Germinal center (tissue), 1 donor: ENCODE data around the gene MYO5A.
"Not testable (repeated sequence)": the region's sequence is repeated elsewhere in the genome, so short reads cannot be mapped to it uniquely, and the experiment has no call there.

Source experiments
- DNase-seq: peaks from one replicate; pipeline ENCODE4 v3.0.0; 2012; ENCODE audit warnings: mixed read lengths, low spot score

The MYO5A gene

DNA sequence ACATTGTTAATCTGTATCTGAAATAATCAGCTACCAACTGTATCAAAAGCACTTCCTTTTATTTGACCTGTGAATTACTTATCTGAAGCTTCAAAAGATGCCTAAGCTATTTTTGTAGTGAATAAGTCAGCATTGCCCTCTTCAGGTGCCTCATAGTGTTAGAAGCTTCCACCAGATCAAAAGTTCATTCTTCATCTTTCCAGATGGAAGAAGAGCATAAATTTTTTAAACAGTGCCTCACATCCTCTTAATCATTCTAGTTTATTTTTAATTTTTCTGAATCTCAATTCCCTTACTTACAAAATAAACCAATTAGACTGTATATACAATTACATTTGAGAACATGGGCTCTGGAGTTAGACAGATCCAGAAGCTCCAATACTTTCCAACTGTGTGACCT is 65.0 kb downstream of the MYO5A start:
- DNase-seq = no peak

DNA sequence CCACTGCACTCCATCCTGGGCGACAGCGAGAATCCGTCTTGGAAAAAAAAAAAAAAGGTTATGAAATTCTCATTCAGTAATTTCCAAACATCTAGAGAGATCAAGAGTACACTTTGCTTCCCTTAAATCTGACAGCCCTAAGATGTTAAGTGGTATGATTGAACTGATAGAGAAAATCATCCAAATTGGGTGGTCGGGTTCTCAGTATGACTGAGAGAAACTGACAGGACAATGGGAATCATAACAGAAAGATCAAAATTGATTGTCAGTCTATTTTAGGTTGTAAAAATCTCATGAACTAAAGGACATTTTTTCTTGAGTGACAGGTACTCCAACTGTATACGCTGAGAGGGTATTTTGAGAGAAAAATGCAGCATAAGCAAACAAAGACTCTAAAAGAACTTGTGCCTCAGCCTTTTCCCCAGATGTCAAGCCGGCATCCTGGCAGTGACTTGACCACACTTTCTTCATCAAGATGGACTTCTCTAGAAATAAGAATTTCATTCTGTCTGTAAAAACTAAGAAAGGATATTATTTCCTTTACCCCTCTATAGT is 65.8 kb downstream of the MYO5A start:
- no peak for DNase-seq

DNA sequence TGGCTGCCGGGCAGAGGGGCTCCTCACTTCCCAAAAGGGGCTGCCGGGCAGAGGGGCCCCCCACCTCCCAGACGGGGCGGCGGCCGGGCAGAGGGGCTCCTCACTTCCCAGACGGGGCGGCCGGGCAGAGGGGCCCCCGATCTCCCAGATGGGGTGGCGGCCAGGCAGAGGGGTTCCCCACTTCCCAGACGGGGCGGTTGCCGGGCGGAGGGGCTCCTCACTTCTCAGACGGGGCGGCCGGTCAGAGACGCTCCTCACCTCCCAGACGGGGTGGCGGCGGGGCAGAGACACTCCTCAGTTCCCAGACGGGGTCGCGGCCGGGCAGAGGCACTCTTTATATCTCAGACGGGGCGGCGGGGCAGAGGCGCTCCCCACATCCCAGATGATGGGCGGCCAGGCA is 69.0 kb downstream of the MYO5A start:
- DNase-seq = not testable (repeated sequence)

DNA sequence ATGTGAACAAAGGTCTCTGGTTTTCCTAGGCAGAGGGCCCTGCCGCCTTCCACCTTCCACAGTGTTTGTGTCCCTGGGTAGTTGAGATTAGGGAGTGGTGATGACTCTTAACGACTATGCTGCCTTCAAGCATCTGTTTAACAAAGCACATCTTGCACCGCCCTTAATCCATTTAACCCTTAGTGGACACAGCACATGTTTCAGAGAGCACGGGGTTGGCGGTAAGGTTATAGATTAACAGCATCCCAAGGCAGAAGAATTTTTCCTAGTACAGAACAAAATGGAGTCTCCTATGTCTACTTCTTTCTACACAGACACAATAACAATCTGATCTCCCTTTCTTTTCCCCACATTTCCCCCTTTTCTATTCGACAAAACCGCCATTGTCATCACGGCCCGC is 69.4 kb downstream of the MYO5A start:
- not testable (repeated sequence) for DNase-seq

DNA sequence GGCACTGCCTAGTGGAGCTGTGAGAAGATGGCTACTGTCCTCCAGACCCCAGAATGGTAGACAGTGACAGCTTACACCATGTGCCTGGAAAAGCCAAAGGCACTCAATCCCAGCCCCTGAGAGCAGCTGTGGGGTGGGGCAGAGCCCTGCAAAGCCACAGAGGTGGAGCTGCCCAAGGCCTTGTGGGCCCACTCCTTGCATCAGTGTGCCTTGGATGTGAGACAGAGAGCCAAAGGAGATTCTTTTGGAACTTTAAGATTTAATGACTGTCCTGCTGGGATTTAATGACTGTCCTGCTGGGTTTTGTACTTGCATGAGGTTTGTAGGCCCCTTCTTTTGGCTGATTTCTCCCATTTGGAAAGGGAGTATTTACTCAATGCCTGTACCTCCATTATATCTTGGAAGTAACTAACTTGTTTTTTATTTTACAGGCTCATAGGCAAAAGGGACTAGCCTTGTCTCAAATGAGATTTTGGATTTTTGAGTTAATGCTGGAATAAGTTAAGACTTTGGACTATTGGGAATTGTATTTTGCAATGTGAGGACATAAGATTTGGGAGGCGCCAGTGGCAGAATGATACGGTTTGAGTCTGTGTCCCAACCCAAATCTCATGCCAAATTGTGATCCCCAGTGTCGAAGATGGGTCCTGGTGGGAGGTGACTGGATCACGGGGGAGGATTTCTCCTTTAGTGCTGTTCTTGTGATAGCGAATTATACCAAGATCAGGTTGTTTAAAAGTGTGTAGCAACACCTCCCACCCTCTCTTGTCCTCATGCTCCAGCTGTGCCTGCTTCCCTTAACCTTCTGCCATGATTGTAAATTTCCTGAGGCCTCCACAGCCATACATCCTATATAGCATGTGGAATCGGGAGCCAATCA is 80.4 kb downstream of the MYO5A start:
- no peak for DNase-seq

DNA sequence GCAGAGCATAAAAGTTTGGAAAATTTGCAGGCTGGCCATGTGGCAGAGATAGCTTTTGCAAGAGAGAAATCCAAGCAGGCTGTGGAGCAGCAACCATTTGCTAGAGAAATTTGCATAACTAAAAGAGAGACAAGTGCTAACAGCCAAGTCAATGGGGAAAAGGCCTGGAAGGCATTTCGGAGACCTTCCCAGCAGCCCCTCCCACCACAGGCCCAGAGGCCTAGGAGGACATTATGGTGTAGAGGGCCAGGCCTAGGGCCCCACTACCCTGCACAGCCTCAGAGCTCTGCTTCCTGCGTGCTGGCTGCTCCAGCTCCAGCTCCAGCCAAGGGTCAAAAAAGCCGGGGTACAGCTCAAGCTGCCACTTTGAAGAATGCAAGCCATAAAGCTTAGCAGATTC is 82.7 kb downstream of the MYO5A start:
- no peak for DNase-seq

DNA sequence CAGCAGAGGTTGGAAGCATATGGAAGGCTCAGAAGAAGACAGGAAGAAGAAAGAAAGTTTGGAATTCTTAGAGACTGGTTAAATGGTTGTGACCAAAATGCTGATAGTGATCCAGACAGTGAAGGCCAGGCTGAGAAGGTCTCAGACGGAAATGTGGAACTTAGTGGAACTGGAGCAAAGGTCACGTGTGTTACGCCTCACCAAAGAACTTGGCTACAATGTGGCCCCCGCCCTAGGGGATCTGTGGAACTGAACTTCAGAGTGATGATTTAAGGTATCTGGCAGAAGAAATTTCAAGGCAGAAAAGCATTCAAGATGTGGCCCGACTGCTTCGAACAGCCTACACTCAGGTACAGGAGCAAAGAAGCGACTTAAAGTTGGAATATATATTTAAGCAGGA is 83.1 kb downstream of the MYO5A start:
- DNase-seq = no peak

DNA sequence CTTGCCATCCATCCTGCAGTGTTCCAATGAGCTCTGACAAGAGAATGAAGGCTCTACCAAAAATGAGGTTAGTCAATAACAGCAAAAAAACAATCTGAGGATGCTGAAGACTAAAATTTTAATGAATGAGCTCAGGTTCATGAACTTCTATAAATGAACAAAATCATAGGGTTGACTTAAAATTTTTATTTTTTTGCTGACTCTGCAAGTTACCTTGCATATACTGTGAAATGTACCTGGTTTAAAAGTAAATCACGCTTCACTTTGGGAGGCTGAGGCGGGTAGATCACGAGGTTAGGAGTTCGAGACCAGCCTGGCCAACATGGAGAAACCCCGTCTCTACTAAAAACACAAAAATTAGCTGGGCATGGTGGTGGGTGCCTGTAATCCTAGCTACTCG is 85.5 kb downstream of the MYO5A start:
- not testable (repeated sequence) for DNase-seq

DNA sequence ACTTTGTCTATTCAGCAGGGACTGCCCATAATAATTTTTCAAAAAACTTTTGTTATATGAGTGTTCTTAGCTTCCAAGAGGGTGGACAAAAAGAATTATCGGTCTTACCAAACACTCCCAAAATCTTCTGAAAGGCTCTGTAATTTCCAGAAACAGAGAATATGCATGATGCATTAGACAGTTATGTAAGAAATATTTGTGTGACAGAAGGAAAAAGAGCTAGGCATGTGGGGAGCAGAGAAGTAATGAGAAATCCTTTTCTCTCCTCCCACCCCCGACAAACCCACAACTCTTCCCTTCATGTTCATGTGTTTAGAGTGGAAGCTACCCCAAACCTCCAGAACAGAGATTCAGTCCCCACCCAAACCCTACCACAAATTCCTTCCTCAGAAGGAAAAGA is 86.8 kb downstream of the MYO5A start:
- DNase-seq = no peak

DNA sequence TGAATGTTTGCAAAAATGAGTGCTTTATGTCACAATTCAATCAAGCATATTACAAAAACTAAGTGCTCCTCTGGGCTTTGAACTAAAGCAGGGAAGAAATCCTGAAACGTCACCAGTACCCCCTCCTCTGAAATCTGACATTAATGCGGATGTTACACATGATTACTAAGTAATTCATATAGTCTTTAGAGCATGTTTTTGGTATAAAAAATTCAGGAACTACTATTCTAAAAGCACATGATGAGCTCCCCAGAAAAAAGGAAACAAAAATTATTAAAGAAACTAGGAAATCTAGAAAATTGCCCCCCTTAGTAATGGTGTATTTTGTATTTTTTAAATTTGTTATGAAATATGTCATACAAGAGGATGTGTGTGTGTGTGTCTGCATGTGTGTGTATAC is 87.7 kb downstream of the MYO5A start:
- DNase-seq = no peak

DNA sequence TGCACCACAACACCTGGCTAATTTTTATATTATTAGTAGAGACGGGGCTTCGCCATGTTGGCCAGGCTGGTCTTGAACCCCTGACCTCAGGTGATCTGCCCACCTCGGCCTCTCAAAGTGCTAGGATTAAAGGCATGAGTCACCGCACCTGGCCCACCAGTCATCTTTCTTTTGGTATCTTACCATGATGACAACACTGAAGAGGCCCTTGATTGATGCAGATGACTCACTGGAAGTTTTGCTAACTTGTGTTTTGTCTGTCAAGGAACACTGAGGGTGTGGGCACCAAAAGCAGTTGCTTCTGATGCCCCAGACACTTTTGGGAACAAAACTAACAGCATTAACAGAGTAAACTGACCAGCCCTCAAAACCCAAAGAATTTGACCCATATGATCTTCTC is 88.3 kb downstream of the MYO5A start:
- no peak for DNase-seq

DNA sequence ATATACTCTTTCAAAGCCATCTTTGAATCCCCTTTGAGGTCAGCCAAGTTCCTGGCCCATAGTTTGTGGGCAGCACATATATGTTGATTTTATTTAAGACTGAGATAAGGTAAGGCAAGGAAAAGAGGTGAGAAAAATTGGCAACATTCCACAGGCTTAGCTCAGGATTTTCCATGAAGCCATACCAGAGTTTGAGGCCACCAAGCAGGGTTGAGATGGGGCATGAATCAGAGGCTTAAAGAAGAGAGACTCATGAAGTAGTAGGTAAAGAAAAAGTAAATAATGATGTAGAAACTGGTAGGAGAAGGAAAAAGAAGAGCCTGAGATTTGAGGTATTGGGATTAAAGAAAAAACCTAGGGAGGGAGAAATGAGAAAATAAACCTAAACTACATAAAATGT is 89.2 kb downstream of the MYO5A start:
- DNase-seq = no peak

DNA sequence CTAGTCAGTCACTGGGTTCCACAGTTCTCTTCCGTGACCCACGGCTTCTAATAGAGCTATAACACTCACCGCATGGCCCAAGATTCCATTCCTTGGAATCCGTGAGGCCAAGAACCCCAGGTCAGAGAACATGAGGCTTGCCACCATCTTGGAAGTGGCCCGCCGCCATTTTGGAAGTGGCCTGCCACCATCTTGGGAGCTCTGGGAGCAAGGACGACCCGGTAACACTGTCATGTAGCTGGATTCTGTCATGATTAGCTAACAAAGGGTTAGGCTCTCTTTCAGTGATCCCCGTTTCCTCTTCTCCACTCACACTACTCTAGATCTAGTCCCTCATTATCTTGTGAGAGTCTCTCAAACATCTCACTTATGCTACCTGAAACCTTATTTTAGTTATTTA is 89.6 kb downstream of the MYO5A start:
- not testable (repeated sequence) for DNase-seq

DNA sequence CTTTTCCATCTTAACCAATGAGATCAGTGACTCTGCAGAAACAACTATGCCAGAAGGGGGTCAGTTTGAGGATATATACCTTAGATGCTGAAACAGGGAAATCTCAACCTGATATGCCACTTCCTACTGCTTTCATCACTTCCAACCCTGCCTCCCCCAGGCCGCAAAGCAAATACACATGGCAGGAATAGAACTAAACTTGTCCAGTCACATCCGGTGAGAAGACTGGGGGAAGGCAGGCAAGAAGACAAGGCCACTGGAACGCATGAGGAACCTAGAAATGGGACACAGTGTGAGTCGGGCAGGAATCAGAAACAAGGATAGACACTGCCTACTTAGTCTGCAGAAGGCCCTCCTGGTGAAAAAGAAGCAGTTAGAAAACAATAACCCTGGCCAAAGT is 90.6 kb downstream of the MYO5A start:
- DNase-seq = no peak

DNA sequence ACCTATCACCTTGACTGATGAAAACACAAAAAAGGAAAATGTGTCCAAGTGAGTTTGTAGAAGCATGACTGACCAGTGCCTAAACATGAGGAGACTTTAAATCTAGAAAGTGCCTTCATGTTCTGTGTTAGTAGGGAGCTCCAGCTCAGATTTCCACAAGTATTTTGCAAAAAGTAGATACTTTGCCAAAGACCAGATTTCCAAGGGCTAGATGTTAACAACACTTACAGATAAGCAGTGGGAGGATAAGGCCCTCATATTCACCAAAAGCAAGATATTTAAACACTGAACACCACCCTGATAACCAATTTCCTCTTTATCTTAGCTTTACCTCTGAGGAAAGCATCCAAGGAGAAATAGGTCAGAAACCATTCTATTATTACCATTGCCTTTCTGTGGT is 91.0 kb downstream of the MYO5A start:
- no peak for DNase-seq

DNA sequence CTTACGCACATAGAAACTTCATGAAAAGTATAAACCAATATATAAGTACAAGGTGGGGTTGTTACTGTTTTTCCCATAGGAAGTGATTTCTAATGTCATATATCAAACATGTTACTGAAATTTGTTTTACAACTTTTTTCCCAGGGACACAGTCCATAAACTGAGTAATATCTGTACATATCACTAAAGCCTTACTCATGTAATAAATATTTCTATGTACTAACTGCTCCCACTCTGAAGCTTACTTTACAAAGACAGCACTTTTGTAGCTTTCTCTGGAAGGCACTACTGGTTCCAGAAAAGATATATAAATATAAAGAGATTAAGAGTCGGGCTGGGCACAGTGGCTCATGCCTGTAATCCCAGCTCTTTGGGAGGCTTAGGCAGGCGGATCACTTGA is 91.7 kb downstream of the MYO5A start:
- no peak for DNase-seq

DNA sequence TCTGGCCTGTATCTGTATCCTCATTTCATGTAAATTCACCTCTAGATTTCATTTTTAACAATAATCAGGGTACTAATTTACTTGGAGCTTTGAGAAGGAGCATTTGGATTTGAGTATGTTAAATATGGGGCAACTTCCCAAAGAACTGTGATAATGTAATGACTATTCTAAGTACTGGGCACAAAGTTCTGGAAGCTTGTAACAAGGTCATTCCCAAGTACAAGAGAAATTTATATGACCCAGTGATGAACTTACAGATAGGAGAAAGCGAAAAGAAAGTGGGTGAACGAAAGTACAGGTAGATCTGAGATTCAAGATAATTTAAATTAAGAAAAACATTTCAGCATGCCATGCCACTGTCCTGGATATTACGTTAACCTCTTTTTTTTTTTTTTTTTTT is 93.8 kb downstream of the MYO5A start:
- no peak for DNase-seq

DNA sequence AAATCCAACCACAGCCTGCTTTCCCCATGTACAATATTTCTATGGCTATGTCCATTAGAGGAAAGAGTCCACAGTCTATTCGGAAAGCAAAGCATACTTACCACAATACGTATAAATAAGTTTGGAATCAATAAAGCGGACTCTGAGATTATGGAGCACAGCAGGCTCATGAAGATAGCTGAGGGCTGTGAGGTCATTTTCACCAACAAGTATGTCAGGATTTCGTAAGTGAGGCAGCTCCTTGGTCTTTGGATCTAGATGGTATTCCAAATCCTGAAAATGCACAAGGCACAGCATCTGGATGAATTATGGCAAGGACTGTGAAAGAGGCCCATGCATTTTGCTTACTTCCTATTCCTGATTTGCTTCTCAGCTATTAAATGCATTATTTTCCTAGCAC is 100.4 kb downstream of the MYO5A start:
- no peak for DNase-seq

DNA sequence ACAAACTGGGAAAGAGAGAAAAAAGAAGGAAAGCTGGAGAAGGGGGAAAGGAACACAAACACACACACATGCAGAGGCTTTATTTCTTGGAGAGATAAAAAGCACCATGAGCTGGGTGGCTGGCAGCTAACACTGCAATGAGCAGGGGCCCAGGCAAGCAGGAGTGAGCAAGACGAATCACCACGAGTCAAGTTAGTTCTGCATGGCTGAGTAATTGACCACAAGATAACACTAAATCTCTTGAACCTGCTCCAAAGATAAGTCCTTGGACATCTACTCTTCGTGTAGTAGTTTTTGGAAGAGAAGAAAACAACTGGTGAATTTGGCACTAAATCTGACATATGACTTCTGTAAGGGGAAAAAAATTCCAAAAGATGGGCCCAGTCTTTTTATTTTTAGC is 100.9 kb downstream of the MYO5A start:
- no peak for DNase-seq

DNA sequence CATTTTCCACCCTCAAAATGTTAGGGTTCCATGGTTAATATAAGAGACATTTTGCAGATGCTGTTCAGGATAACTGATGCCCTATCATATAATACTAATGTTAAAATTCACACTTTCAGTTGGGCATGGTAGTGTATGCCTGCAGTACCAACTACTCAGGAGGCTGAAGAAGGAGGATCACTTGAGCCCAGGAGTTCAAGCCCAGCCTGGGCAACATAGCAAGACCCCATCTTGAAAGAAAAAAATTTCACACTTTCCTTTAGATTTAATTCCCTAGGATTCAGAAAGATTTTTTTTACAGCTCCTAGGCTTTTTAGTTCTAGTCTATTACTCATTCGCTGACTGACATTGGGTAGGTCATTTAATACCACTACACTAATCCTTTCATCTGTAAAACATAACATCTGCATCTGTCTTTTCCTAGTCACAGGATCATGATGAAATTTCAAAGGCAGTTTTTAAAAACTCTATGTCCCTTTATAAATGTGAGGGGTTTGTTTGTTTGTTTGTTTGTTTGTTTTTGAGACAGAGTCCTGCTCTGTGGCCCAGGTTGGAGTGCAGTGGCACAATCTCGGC is 103.7 kb downstream of the MYO5A start:
- no peak for DNase-seq

DNA sequence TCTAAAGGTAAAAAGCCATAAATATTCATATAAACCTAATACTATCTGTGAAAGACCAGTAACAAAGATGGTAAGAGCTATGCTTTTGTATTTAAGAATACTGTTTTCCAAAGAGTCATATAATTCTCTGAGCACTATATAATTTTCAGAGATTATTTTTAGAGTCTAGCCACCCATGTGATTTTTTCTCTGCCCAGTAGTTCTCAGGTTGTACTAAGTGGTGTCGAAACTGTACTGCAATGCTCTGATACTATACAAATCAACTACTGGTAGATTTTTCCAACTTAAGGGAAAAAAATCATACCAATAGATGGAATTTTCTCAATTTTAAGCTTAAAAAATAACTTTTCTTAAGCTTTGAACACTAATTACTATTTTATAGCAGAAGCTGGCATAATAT is 104.8 kb downstream of the MYO5A start:
- DNase-seq = no peak

DNA sequence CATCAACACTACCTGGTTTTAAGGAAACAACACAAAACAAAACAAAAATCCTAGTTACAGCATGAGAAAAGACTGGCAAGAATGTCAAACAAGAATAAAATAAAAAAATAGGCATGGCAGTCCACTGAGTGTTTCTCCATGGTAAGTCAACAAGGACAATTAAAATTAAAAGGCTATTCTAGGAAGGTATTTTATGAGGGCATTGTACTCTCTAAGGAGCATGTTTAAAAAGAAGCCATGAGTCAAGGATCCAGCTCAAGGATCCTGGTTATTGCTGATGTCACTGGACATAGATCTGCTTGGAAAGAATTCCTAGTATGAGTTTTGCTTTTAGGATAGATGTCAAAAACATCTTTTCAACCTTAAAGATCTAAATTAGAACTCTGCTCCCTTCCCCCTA is 106.7 kb downstream of the MYO5A start:
- DNase-seq = no peak

DNA sequence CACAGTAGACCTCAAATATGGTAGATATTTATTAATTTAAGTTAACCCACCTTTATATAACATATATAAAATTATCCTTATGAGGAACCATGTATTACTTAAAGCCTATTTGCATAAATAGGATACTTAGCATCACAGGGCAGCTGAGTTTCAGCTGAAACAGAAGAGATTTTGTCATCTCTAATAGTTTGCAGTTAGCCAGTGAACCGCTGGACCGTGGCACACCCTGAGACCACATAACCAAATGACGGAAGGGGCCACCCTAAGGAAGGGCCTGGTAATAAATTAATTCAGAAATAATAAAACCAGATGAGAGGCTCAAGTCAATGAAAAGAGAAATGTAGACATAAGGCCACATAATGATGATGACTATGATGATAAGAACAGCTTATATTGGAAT is 107.7 kb downstream of the MYO5A start:
- peak; percentile 46 for DNase-seq

DNA sequence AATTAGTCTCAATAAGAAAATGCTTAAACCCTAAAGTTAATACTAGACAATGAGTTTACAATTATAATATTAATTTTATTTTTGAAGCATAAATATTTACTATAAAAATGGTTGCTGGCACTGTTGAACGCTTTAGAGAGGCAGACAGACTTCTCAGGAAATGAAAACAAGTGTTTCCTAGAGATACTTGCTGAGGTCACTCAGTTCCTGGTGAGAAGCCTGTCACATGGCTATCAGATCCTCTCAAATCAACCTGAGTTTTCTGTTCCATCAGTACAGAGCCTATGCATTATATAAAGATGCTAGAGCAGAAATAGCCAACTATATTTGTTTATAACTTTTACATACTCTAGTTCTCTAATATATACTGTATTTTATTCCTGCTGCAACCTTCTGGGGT is 109.2 kb downstream of the MYO5A start:
- no peak for DNase-seq
